K562 (cell line): ENCODE data around the gene ERC2. TPM values are rescaled to one million over a fixed set of nuclear protein-coding genes. Genes with fewer than 3 reads are reported as not detected.

Experiments used
- ATAC-seq: fragments of 200-7000 bp; cut with Tn5 transposase; 3 replicates; pipeline ENCODE4 v1.9.1; 2020; ENCODE audit warnings: moderate library complexity
- BruUV-seq: library from RNA; stranded (reverse); fragments of 400-500 nt; replicated peaks from 2 replicates; lab custom pipeline; 2021; lab: Mats Ljungman, UMichigan
- CTCF ChIA-PET: fragments of 300-600 bp; formaldehyde crosslinking; extraction: SDS; loops from one replicate; lab custom pipeline; 2021; ENCODE audit warnings: low intra/inter-chr PET ratio; lab: Yijun Ruan, JAX
- POLR2A ChIA-PET: fragments of 300-600, 350-650 bp; sonication (Branson Sonifier 250); formaldehyde crosslinking; extraction: SDS; loops from one replicate; lab custom pipeline; 2021; ENCODE audit warnings: antibody characterized with exemption, inconsistent platforms; lab: Yijun Ruan, JAX
- DNase-seq, 4 experiments: peaks; one replicate each; pipeline versions ENCODE4 v3.0.0 to v3.0.0-alpha.2; 2011 to 2018; ENCODE audit warnings: low spot score in 3 of 4, mixed read lengths in 3 of 4; ENCODE audit errors: extremely low read depth in 1 of 4
- FAIRE-seq: peaks from 2 replicates; lab custom pipeline; 2011; peaks lifted over from hg19 to GRCh38; lab: Jason Lieb, UNC
- H2AFZ ChIP-seq: 2 replicates; pipeline ENCODE4 v1.6.0; 2011; ENCODE audit warnings: low read depth, low read length, control low read depth, inconsistent platforms
- H3K27ac ChIP-seq: fragments of 200-600 bp; 3 replicates; pipeline ENCODE4 v1.8.0; 2011; ENCODE audit warnings: low read depth, mild to moderate bottlenecking, control low read depth, inconsistent platforms, low read length, moderate library complexity, mixed read lengths; ENCODE audit errors: extremely low read depth
- H3K27me3 ChIP-seq, 2 experiments: fragments of 300-600 bp in 1 of 2; 2 replicates in 1 of 2; 3 replicates in 1 of 2; pipeline versions ENCODE4 v1.6.0 to v1.8.0; 2011; ENCODE audit warnings: inconsistent platforms in 2 of 2, low read length in 2 of 2, mild to moderate bottlenecking in 1 of 2, mixed read lengths in 1 of 2, moderate library complexity in 1 of 2; ENCODE audit not compliant: control insufficient read depth in 2 of 2, insufficient read depth in 2 of 2
- H3K36me3 ChIP-seq: fragments of 300-600 bp; 3 replicates; pipeline ENCODE4 v1.8.0; 2011; ENCODE audit warnings: mild to moderate bottlenecking, low read length, inconsistent platforms; ENCODE audit not compliant: control insufficient read depth, insufficient read depth
- H3K4me1 ChIP-seq, 2 experiments: fragments of 200-600 bp in 1 of 2; replicated peaks in 1 of 2; 2 replicates in 1 of 2; 3 replicates in 1 of 2; pipeline versions ENCODE4 v1.5.1 to v1.8.0; 2011; ENCODE audit warnings: inconsistent platforms in 2 of 2, low read length in 2 of 2, mild to moderate bottlenecking in 1 of 2, mixed read lengths in 1 of 2, moderate library complexity in 1 of 2; ENCODE audit not compliant: control insufficient read depth in 2 of 2, insufficient read depth in 2 of 2
- H3K4me2 ChIP-seq: 2 replicates; pipeline ENCODE4 v1.6.1; 2011; ENCODE audit warnings: low read length, control low read depth, inconsistent platforms, mixed read lengths; ENCODE audit not compliant: insufficient read depth
- H3K4me3 ChIP-seq: fragments of 200-600 bp; sonication (generic), shearing (Covaris generic); 2 replicates; pipeline ENCODE4 v1.5.1; 2016; ENCODE audit warnings: control low read depth, inconsistent platforms
- H3K79me2 ChIP-seq: fragments of 200-600 bp; 3 replicates; pipeline ENCODE4 v1.8.0; 2011; ENCODE audit warnings: low read length, inconsistent platforms; ENCODE audit not compliant: control insufficient read depth, insufficient read depth
- H3K9ac ChIP-seq, 2 experiments: 2 replicates each; pipeline versions ENCODE4 v1.6.0 to v1.6.1; 2011; ENCODE audit warnings: low read depth in 2 of 2, low read length in 2 of 2, control low read depth in 1 of 2, inconsistent platforms in 1 of 2, mild to moderate bottlenecking in 1 of 2, mixed read lengths in 1 of 2; ENCODE audit not compliant: insufficient read depth in 1 of 2
- H3K9me1 ChIP-seq: one replicate; pipeline ENCODE4 v1.6.0; 2011; ENCODE audit warnings: inconsistent platforms, mild to moderate bottlenecking, low read length, moderate library complexity; ENCODE audit not compliant: control insufficient read depth, insufficient read depth
- H3K9me3 ChIP-seq: replicated peaks from 2 replicates; pipeline ENCODE4 v1.5.1; 2011; ENCODE audit warnings: low read depth, low read length, inconsistent platforms; ENCODE audit not compliant: control insufficient read depth, insufficient read depth
- H4K20me1 ChIP-seq: replicated peaks from 2 replicates; pipeline ENCODE4 v1.6.1; 2011; ENCODE audit warnings: low read length, inconsistent platforms, mixed read lengths; ENCODE audit not compliant: control insufficient read depth, insufficient read depth
- ARNT ChIP-seq, 2 experiments: fragments of 450-650 bp; IDR thresholded peaks; 2 replicates each; pipeline ENCODE4 v1.6.1; 2016; ENCODE audit warnings: mild to moderate bottlenecking in 1 of 2
- CREB3L1 ChIP-seq: fragments of 450-650 bp; IDR thresholded peaks from 2 replicates; pipeline ENCODE4 v1.6.1; 2014; ENCODE audit warnings: low read depth, mild to moderate bottlenecking, moderate library complexity, borderline replicate concordance
- EP300 ChIP-seq: IDR thresholded peaks from 2 replicates; pipeline ENCODE4 v1.6.1; 2012; ENCODE audit warnings: low read length, improper control_type of control experiment
- EWSR1 ChIP-seq: fragments of 450-650 bp; IDR thresholded peaks from 2 replicates; pipeline ENCODE4 v1.6.1; 2018; ENCODE audit warnings: borderline replicate concordance, mild to moderate bottlenecking, low read depth, moderate library complexity; ENCODE audit not compliant: partially characterized antibody
- MAFF ChIP-seq: IDR thresholded peaks from 2 replicates; pipeline ENCODE4 v1.6.1; 2012; ENCODE audit warnings: low read length, improper control_type of control experiment
- NR1H2 ChIP-seq: sonication (generic); formaldehyde crosslinking; IDR thresholded peaks from 2 replicates; pipeline ENCODE4 v1.4.0; 2020; ENCODE audit warnings: mild to moderate bottlenecking, missing genetic modification reagents
- PHF20 ChIP-seq: fragments of 450-650 bp; IDR thresholded peaks from 2 replicates; pipeline ENCODE4 v1.6.1; 2018; ENCODE audit not compliant: partially characterized antibody
- SNIP1 ChIP-seq: fragments of 450-650 bp; IDR thresholded peaks from 2 replicates; pipeline ENCODE4 v1.7.1; 2017; ENCODE audit warnings: low read depth, mild to moderate bottlenecking
- ZNF668 ChIP-seq: fragments of 250-450 bp; sonication (Bioruptor Pico); IDR thresholded peaks from 2 replicates; pipeline ENCODE4 v1.8.0; 2022; ENCODE audit warnings: mild to moderate bottlenecking, inconsistent platforms
- WGBS: fragments of 100-300 bp; shearing (Covaris generic); methylation state at CpG from one replicate; pipeline ENCODE4 v1.1.6; 2016; ENCODE audit warnings: low coverage, mixed read lengths; ENCODE audit not compliant: insufficient coverage; ENCODE audit errors: missing lambda C conversion rate; 5-methylcytosine and 5-hydroxymethylcytosine counted together
- in situ Hi-C: fragments of 300-500 bp; cut with MboI; formaldehyde crosslinking; loops from 4 replicates; pipeline ENCODE4 v1.15.0; 2018; ENCODE audit warnings: inconsistent platforms, mixed read lengths
- intact Hi-C: fragments of 100-400 bp; cut with micrococcal nuclease; formaldehyde crosslinking; loops from 2 replicates; pipeline ENCODE4 v1.14.2; 2022
- polyA plus RNA-seq, 8 experiments: library from polyadenylated mRNA; depleted of rRNA in 4 of 8; stranded (reverse) in 5 of 8; unstranded in 3 of 8; fragments of >200 nt; fragmentation: Nextera tagmentation in 2 of 8; fragmentation: Illumina TruSeq in 1 of 8; extraction: Ambion mirVana in 2 of 8; extraction: Trizol in 1 of 8; gene quantifications; 2 replicates each; pipeline versions ENCODE4 v1.2.1 to v1.2.3, GENCODE V29; 2011 to 2014; ENCODE audit warnings: inconsistent platforms in 1 of 8, missing spikeins in 1 of 8
- total RNA-seq, 7 experiments: library from RNA; depleted of rRNA in 6 of 7; stranded (reverse); fragments of >200 nt in 6 of 7; fragmentation: Illumina TruSeq in 2 of 7; extraction: Trizol in 2 of 7; gene quantifications; 2 replicates each; pipeline versions ENCODE4 v1.2.1 to v1.2.3, GENCODE V29; 2011 to 2021; ENCODE audit warnings: low replicate concordance in 1 of 7

The ERC2 gene
- total and polyA plus RNA-seq, 9 of the 15 experiments (the other 6 are each of a cell fraction or from before 2014, with no cell fraction given) = 0.04 to 0.18 (median 0.07) TPM; not detected in 2

- Histone ChIP-seq H3K4me2 (no peak overlapping the region), H3K9me3 (no peaks in the 10 kb centered on the region), H3K9me1 (no peaks in the 10 kb centered on the region), H3K36me3 (no peaks in the 10 kb centered on the region), H2AFZ (no peak overlapping the region), H3K9ac (no peak overlapping the region), H3K27ac (no peak overlapping the region), H3K79me2 (no peaks in the 10 kb centered on the region), H3K4me3 (no peak overlapping the region), H3K27me3 (no peaks in the 10 kb centered on the region), H4K20me1 (no peaks in the 10 kb centered on the region), H3K4me1 (no peaks in the 10 kb centered on the region)
- ChIA-PET POLR2A (no interaction called here), CTCF (no interaction called here)
- 0% methylated on average over 2 of the region's 2 CpGs for WGBS
- TF ChIP-seq MAFF = no peak
- in situ Hi-C loops (no loop called here), intact Hi-C loops (no loop called here)
- no peak for FAIRE-seq
- no peak for ATAC-seq
- no TSS peak for BruUV-seq
- DNase-seq = no peak
These were observed 345.4 kb downstream of the ERC2 start for GRCh38 chr3:56122911-56123310.

- Histone ChIP-seq H3K9me3 (no peaks in the 10 kb centered on the region), H3K4me1 (no peaks in the 10 kb centered on the region), H3K4me3 (no peak overlapping the region), H3K79me2 (no peaks in the 10 kb centered on the region), H4K20me1 (no peaks in the 10 kb centered on the region), H3K4me2 (no peak overlapping the region), H3K27me3 (no peaks in the 10 kb centered on the region), H2AFZ (no peak overlapping the region), H3K9ac (no peak overlapping the region), H3K27ac (no peak overlapping the region), H3K36me3 (no peaks in the 10 kb centered on the region), H3K9me1 (no peaks in the 10 kb centered on the region)
- ChIA-PET CTCF (no interaction called here), POLR2A (no interaction called here)
- ATAC-seq (no peak), DNase-seq (no peak), FAIRE-seq (no peak)
- no TSS peak for BruUV-seq
- in situ Hi-C loops (no loop called here), intact Hi-C loops (no loop called here)
- 0% methylated on average over 2 of the region's 2 CpGs for WGBS
- no peak for TF ChIP-seq ARNT (IDR thresholded peaks at IDR 0.05)
- TF ChIP-seq NR1H2 = no peak
- no peak for TF ChIP-seq PHF20
- TF ChIP-seq EP300 = no peak
- no peak for TF ChIP-seq EWSR1
- no peak for TF ChIP-seq ZNF668 (CRISPR knock-in tag)
- TF ChIP-seq SNIP1 = no peak
- TF ChIP-seq CREB3L1 = no peak
These were observed 346.6 kb downstream of the ERC2 start for GRCh38 chr3:56121716-56122115.
